ENCODE measurements around the gene AGR2. TPM values are rescaled to one million over a fixed set of nuclear protein-coding genes. Genes with fewer than 3 reads are reported as not detected.

The AGR2 gene
- total and polyA plus RNA-seq, 12 donors, result not detected

GRCh38 chr7:16838386-16838785, 33.6 kb upstream of the AGR2 start:
- intact Hi-C loops (cut with DNase I), result no loop called here
- TF ChIP-seq CTCF (IDR thresholded peaks at IDR 0.05), result no peak
- ATAC-seq (no peak), DNase-seq (no peak)
- WGBS, 2 donors, result 45 to 64% methylated on average over 3 of the region's 3 CpGs
- no peaks in the 10 kb centered on the region for H3K27me3 ChIP-seq
- no peak overlapping the region for H3K4me3 ChIP-seq
- H3K36me3 ChIP-seq, result no peaks in the 10 kb centered on the region
- no peaks in the 10 kb centered on the region for H3K9me3 ChIP-seq
- peaks cover 0 to 5% (median 0%) of the 10 kb centered on the region in 9 donors for H3K4me1 ChIP-seq
- H3K27ac ChIP-seq, result no peak overlapping the region

- H3K27me3 ChIP-seq, result no peaks in the 10 kb centered on the region
- no peak for TF ChIP-seq CTCF (IDR thresholded peaks at IDR 0.05)
- no peak overlapping the region for H3K4me3 ChIP-seq
- intact Hi-C loops (cut with DNase I), result no loop called here
- DNase-seq, result no peak
- peaks cover 0 to 5% (median 0%) of the 10 kb centered on the region in 9 donors for H3K4me1 ChIP-seq
- no peak overlapping the region for H3K27ac ChIP-seq
- H3K9me3 ChIP-seq, result no peaks in the 10 kb centered on the region
- WGBS, 2 donors, result 70 to 91% methylated on average over 5 of the region's 5 CpGs
- H3K36me3 ChIP-seq, result no peaks in the 10 kb centered on the region
- no peak for ATAC-seq
These were observed 31.7 kb upstream of the AGR2 start for GRCh38 chr7:16836481-16836880.

- H3K36me3 ChIP-seq, result no peaks in the 10 kb centered on the region
- no peaks in the 10 kb centered on the region for H3K27me3 ChIP-seq
- intact Hi-C loops (cut with DNase I), result no loop called here
- no peaks in the 10 kb centered on the region for H3K4me1 ChIP-seq
- H3K4me3 ChIP-seq, result no peak overlapping the region
- 92 to 94% methylated on average over 1 of the region's 1 CpG for WGBS, 2 donors
- H3K27ac ChIP-seq, result no peak overlapping the region
- TF ChIP-seq CTCF (IDR thresholded peaks at IDR 0.05), result no peak
- peaks cover 0 to 12% (median 2%) of the 10 kb centered on the region in 11 donors for H3K9me3 ChIP-seq
- DNase-seq (no peak), ATAC-seq (no peak)
These were observed 28.6 kb upstream of the AGR2 start for GRCh38 chr7:16833373-16833772.

GRCh38 chr7:16826060-16826459, 21.3 kb upstream of the AGR2 start:
- no peak overlapping the region for H3K27ac ChIP-seq
- peaks cover 0 to 15% (median 2%) of the 10 kb centered on the region in 11 donors for H3K9me3 ChIP-seq
- DNase-seq (no peak), ATAC-seq (no peak)
- H3K36me3 ChIP-seq, result no peaks in the 10 kb centered on the region
- H3K27me3 ChIP-seq, result no peaks in the 10 kb centered on the region
- intact Hi-C loops (cut with DNase I), result no loop called here
- H3K4me3 ChIP-seq, result no peak overlapping the region
- H3K4me1 ChIP-seq, result no peaks in the 10 kb centered on the region
- TF ChIP-seq CTCF (IDR thresholded peaks at IDR 0.05), result no peak

- no peaks in the 10 kb centered on the region for H3K27me3 ChIP-seq
- H3K36me3 ChIP-seq, result no peaks in the 10 kb centered on the region
- WGBS, 2 donors, result 50 to 61% methylated on average over 3 of the region's 3 CpGs
- DNase-seq (no peak), ATAC-seq (no peak)
- TF ChIP-seq CTCF (IDR thresholded peaks at IDR 0.05), result no peak
- no peak overlapping the region for H3K4me3 ChIP-seq
- peaks cover 0 to 5% (median 0%) of the 10 kb centered on the region in 9 donors for H3K4me1 ChIP-seq
- intact Hi-C loops (cut with DNase I), result no loop called here
- no peak overlapping the region for H3K27ac ChIP-seq
- no peaks in the 10 kb centered on the region for H3K9me3 ChIP-seq
These were observed 17.2 kb upstream of the AGR2 start for GRCh38 chr7:16822029-16822428.

All from heart right ventricle (tissue), 16 donors.